Hepatocyte (in vitro differentiated cells): ENCODE data around the gene STXBP5L. TPM values are rescaled to one million over a fixed set of nuclear protein-coding genes. Genes with fewer than 3 reads are reported as not detected.
"Not testable (repeated sequence)": the region's sequence is repeated elsewhere in the genome, so short reads cannot be mapped to it uniquely, and the experiment has no call there.

Experiments
- DNase-seq: peaks from one replicate; pipeline ENCODE4 v3.0.0-alpha.2; 2016; ENCODE audit warnings: low spot score
- H2AFZ ChIP-seq: fragments of 200-600 bp; sonication (generic); 2 replicates; pipeline ENCODE4 v1.6.0; 2016; ENCODE audit warnings: antibody characterized with exemption, mild to moderate bottlenecking
- H3K27ac ChIP-seq: fragments of 200-600 bp; sonication (generic); 2 replicates; pipeline ENCODE4 v1.5.1; 2016; ENCODE audit warnings: mild to moderate bottlenecking
- H3K27me3 ChIP-seq: fragments of 200-600 bp; sonication (generic); 2 replicates; pipeline ENCODE4 v1.6.1; 2016
- H3K36me3 ChIP-seq: fragments of 200-600 bp; sonication (generic); replicated peaks from 2 replicates; pipeline ENCODE4 v1.5.1; 2016; ENCODE audit warnings: low read depth; ENCODE audit not compliant: insufficient read depth
- H3K4me1 ChIP-seq: fragments of 200-600 bp; sonication (generic); 2 replicates; pipeline ENCODE4 v1.5.1; 2016; ENCODE audit warnings: mild to moderate bottlenecking, moderate library complexity; ENCODE audit not compliant: insufficient read depth
- H3K4me2 ChIP-seq: fragments of 200-600 bp; sonication (generic); 2 replicates; pipeline ENCODE4 v1.6.0; 2016
- H3K4me3 ChIP-seq: fragments of 200-600 bp; sonication (generic); 2 replicates; pipeline ENCODE4 v1.5.1; 2016; ENCODE audit warnings: mild to moderate bottlenecking
- H3K79me2 ChIP-seq: fragments of 200-600 bp; sonication (generic); 2 replicates; pipeline ENCODE4 v1.6.0; 2017; ENCODE audit warnings: mild to moderate bottlenecking
- H3K9me2 ChIP-seq: fragments of 200-600 bp; sonication (generic); replicated peaks from 2 replicates; pipeline ENCODE4 v1.6.0; 2017; ENCODE audit warnings: mild to moderate bottlenecking; ENCODE audit not compliant: insufficient read depth
- H3K9me3 ChIP-seq: fragments of 200-600 bp; sonication (generic); 2 replicates; pipeline ENCODE4 v1.5.1; 2016; ENCODE audit warnings: low read depth, mild to moderate bottlenecking
- H4K20me1 ChIP-seq: fragments of 200-600 bp; sonication (generic); 2 replicates; pipeline ENCODE4 v1.6.0; 2016; ENCODE audit warnings: mild to moderate bottlenecking; ENCODE audit not compliant: insufficient read depth, poor library complexity, severe bottlenecking
- EZH2 ChIP-seq: fragments of 200-600 bp; sonication (generic); IDR thresholded peaks from 2 replicates; pipeline ENCODE4 v1.6.1; 2016; ENCODE audit warnings: antibody characterized with exemption, mild to moderate bottlenecking, borderline replicate concordance
- EZH2phosphoT487 ChIP-seq: fragments of 200-600 bp; sonication (generic); IDR thresholded peaks from one replicate; pipeline ENCODE4 v1.6.1; 2018; ENCODE audit warnings: antibody characterized with exemption, mild to moderate bottlenecking, low read depth, moderate library complexity; ENCODE audit not compliant: unreplicated experiment, severe bottlenecking
- WGBS: methylation state at CpG from one replicate; pipeline ENCODE4 v1.1.6; 2016; ENCODE audit warnings: low lambda C conversion rate; ENCODE audit errors: missing lambda C conversion rate; 5-methylcytosine and 5-hydroxymethylcytosine counted together
- polyA plus RNA-seq: library from polyadenylated mRNA; unstranded; fragments of >200 nt; fragmentation: Nextera tagmentation; extraction: Ambion mirVana; gene quantifications from 2 replicates; pipeline ENCODE4 v1.2.1, GENCODE V29; 2016
- total RNA-seq: library from RNA; depleted of rRNA; stranded (reverse); fragments of >200 nt; gene quantifications from 2 replicates; pipeline ENCODE4 v1.2.3, GENCODE V29; 2014
- TF ChIP-seq, protein P1 (sequence below): fragments of 200-600 bp; sonication (generic); IDR thresholded peaks from 2 replicates; pipeline ENCODE4 v1.5.1; 2016; ENCODE audit warnings: antibody characterized with exemption, mild to moderate bottlenecking; ENCODE audit not compliant: poor library complexity

The STXBP5L gene
- total and polyA plus RNA-seq, 2 experiments from 2014 or later: 0.53 to 1.4 TPM

DNA sequence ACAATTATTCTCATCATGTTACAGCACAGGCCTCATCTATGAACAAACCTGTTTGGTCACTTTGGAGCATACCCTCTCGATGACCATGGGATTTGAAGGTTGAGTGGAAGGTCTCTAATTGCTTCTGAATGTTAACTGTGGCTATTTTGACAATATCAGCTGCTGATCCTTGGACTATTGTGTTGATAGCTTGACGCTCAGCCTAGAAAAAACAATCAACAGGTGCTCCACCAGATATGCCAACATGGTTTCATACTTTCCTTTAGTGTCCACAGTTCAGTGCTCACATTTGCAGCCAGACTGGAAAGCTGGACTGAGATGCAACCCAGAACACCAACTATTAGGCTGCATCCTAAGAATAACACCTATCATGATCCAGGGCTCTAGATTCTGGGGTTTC lies 528.1 kb downstream of the STXBP5L start:
- H4K20me1 ChIP-seq: no peaks in the 10 kb centered on the region
- no peaks in the 10 kb centered on the region for H3K9me3 ChIP-seq
- no peak for DNase-seq
- TF ChIP-seq, protein P1, sequence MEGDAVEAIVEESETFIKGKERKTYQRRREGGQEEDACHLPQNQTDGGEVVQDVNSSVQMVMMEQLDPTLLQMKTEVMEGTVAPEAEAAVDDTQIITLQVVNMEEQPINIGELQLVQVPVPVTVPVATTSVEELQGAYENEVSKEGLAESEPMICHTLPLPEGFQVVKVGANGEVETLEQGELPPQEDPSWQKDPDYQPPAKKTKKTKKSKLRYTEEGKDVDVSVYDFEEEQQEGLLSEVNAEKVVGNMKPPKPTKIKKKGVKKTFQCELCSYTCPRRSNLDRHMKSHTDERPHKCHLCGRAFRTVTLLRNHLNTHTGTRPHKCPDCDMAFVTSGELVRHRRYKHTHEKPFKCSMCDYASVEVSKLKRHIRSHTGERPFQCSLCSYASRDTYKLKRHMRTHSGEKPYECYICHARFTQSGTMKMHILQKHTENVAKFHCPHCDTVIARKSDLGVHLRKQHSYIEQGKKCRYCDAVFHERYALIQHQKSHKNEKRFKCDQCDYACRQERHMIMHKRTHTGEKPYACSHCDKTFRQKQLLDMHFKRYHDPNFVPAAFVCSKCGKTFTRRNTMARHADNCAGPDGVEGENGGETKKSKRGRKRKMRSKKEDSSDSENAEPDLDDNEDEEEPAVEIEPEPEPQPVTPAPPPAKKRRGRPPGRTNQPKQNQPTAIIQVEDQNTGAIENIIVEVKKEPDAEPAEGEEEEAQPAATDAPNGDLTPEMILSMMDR: no peak
- TF ChIP-seq EZH2: no peak
- TF ChIP-seq EZH2phosphoT487: no peak
- H3K9me2 ChIP-seq: no peaks in the 10 kb centered on the region
- H3K4me1 ChIP-seq: no peaks in the 10 kb centered on the region
- no peaks in the 10 kb centered on the region for H3K36me3 ChIP-seq
- no peak overlapping the region for H3K4me2 ChIP-seq
- H2AFZ ChIP-seq: no peak overlapping the region
- H3K79me2 ChIP-seq: no peaks in the 10 kb centered on the region
- 90% methylated on average over 2 of the region's 2 CpGs for WGBS
- no peak overlapping the region for H3K27ac ChIP-seq
- no peak overlapping the region for H3K4me3 ChIP-seq
- H3K27me3 ChIP-seq: no peaks in the 10 kb centered on the region

DNA sequence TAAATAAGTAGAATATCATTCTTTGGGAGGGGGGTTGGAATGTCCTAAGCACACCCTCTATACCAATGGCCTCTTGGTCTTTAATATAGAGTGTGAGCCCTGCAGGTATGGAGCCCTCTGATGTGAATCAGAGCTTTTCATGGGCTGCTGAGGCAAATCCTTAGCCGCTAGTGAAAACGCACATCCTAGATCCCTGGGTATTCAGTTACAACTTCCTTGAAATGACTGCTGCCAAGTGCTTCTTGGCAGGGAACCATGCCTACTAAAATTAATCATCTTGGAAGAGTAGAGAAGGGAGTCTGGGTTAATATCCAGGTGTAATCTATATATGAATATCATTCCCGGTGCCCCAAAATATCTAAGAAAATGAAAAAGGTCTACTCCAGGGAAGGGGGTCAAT lies 528.6 kb downstream of the STXBP5L start:
- DNase-seq: no peak
- TF ChIP-seq EZH2phosphoT487 (no peak), EZH2 (no peak)
- TF ChIP-seq, protein P1: no peak
- WGBS: 89% methylated on average over 3 of the region's 3 CpGs

DNA sequence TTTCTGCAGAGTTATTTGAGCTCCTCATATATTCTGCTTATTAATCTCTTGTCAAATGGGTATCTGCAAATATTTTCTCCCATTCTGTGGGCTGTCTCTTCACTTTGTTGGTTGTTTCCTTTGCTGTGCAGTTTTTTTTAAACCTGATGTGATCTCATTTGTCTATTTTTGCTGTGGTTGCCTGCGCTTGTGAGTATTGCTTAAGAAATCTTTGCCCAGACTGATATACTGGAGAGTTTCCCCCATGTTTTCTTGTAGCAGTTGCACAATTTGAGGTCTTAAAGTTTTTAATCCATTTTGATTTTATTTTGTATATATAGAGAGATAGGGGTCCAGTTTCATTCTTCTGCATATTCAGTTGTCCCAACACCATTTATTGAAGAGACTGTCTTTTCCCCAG lies 535.5 kb downstream of the STXBP5L start:
- Histone ChIP-seq H4K20me1 (no peaks in the 10 kb centered on the region), H3K4me1 (no peaks in the 10 kb centered on the region), H3K4me2 (no peak overlapping the region), H3K9me3 (no peaks in the 10 kb centered on the region), H3K79me2 (no peaks in the 10 kb centered on the region), H3K27ac (no peak overlapping the region), H2AFZ (no peak overlapping the region), H3K36me3 (no peaks in the 10 kb centered on the region), H3K27me3 (no peaks in the 10 kb centered on the region), H3K4me3 (no peak overlapping the region), H3K9me2 (no peaks in the 10 kb centered on the region)
- 91% methylated on average over 1 of the region's 1 CpG for WGBS
- no peak for DNase-seq
- TF ChIP-seq, protein P1: no peak
- TF ChIP-seq EZH2 (no peak), EZH2phosphoT487 (no peak)

More for the DNA sequence above, 528.6 kb downstream of the STXBP5L start:
- Histone ChIP-seq H3K4me3 (no peak overlapping the region), H4K20me1 (no peaks in the 10 kb centered on the region), H3K36me3 (no peaks in the 10 kb centered on the region), H3K9me2 (no peaks in the 10 kb centered on the region), H2AFZ (no peak overlapping the region), H3K27me3 (no peaks in the 10 kb centered on the region), H3K9me3 (no peaks in the 10 kb centered on the region), H3K4me1 (no peaks in the 10 kb centered on the region), H3K27ac (no peak overlapping the region), H3K4me2 (no peak overlapping the region), H3K79me2 (no peaks in the 10 kb centered on the region)

DNA sequence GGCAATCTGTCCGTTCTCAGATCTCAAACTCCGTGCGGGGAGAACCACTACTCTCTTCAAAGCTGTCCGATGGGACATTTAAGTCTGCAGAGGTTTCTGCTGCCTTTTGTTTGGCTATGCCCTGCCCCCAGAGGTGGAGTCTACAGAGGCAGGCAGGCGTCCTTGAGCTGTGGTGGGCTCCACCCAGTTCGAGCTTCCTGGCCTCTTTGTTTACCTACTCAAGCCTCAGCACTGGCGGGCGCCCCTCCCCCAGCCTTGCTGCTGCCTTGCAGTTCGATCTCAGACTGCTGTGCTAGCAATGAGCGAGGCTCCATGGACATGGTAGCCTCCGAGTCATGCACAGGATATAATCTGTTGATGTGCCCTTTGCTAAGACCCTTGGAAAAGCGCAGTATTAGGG lies 543.7 kb downstream of the STXBP5L start:
- H3K79me2 ChIP-seq, H3K9me2 ChIP-seq, H3K4me1 ChIP-seq, H3K4me3 ChIP-seq, H3K27me3 ChIP-seq, H3K27ac ChIP-seq, DNase-seq, H2AFZ ChIP-seq, H3K4me2 ChIP-seq, H3K36me3 ChIP-seq, H3K9me3 ChIP-seq, H4K20me1 ChIP-seq: not testable (repeated sequence)
- 87% methylated on average over 12 of the region's 12 CpGs for WGBS
